Gastrocnemius medialis (tissue), 4 donors: ENCODE measurements around the gene GPATCH8.

ENCODE experiments used
- POLR2A ChIP-seq, 2 donors: fragments of 450-650 bp; IDR thresholded peaks; one replicate each; pipeline ENCODE4 v1.6.1; 2017; ENCODE audit warnings: antibody characterized with exemption in 2 of 2, mild to moderate bottlenecking in 2 of 2, moderate library complexity in 2 of 2
- TF ChIP-seq, protein P1 (sequence below), 5 experiments: fragments of 450-650 bp in 3 of 5; fragments of 200-600 bp in 2 of 5; sonication (generic) in 2 of 5; IDR thresholded peaks in 4 of 5; conservative IDR thresholded peaks in 1 of 5; 1 replicate in 4 of 5; 2 replicates in 1 of 5; pipeline ENCODE4 v1.5.1; 2016 to 2019; ENCODE audit warnings: antibody characterized with exemption in 5 of 5, mild to moderate bottlenecking in 3 of 5, moderate library complexity in 3 of 5

DNA sequence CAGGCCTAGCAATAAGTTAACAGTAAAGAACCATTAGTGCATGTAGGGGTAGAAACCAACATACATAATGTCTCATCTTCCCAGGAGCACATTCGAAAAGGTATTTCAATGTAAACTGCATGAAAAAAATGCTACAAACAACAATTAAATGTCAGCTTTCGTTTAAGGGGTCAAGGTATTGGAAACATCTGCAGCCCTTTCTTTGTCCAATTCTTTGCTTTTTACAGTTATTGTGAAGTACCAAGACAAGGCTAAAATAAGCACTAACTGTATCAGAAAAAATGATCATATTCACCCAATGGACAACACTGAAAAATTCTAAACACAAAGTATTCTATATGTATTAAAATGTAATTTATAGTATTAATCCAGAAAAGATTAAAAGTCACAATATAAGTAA, 37.9 kb downstream of the GPATCH8 start:
- TF ChIP-seq, protein P1, sequence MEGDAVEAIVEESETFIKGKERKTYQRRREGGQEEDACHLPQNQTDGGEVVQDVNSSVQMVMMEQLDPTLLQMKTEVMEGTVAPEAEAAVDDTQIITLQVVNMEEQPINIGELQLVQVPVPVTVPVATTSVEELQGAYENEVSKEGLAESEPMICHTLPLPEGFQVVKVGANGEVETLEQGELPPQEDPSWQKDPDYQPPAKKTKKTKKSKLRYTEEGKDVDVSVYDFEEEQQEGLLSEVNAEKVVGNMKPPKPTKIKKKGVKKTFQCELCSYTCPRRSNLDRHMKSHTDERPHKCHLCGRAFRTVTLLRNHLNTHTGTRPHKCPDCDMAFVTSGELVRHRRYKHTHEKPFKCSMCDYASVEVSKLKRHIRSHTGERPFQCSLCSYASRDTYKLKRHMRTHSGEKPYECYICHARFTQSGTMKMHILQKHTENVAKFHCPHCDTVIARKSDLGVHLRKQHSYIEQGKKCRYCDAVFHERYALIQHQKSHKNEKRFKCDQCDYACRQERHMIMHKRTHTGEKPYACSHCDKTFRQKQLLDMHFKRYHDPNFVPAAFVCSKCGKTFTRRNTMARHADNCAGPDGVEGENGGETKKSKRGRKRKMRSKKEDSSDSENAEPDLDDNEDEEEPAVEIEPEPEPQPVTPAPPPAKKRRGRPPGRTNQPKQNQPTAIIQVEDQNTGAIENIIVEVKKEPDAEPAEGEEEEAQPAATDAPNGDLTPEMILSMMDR (IDR thresholded peaks at IDR 0.05 in 4 of 5, conservative IDR thresholded peaks at IDR 0.05 in 1 of 5): no peak
- no peak for TF ChIP-seq POLR2A (IDR thresholded peaks at IDR 0.05)
